ENCODE results near the gene MIXL1. TPM values are rescaled to one million over a fixed set of nuclear protein-coding genes. Genes with fewer than 3 reads are reported as not detected.

MIXL1 gene
- total and polyA plus RNA-seq, 7 experiments from 2014 or later: not detected

- Histone ChIP-seq H3K4me3 (ENCODE audit: low read length) (no peak overlapping the region), H3K27me3 (ENCODE audit: control insufficient read depth in 2 of 2, insufficient read depth in 2 of 2, low read length in 2 of 2) (no peaks in the 10 kb centered on the region), H3K4me1 (ENCODE audit: control insufficient read depth in 2 of 2, insufficient read depth in 2 of 2, low read length in 2 of 2) (no peaks in the 10 kb centered on the region), H3K27ac (ENCODE audit: low read depth, low read length) (no peak overlapping the region), H3K9me3 (ENCODE audit: control insufficient read depth in 2 of 3, low read length in 3 of 3) (no peaks in the 10 kb centered on the region), H3K36me3 (ENCODE audit: control insufficient read depth in 2 of 3, insufficient read depth in 3 of 3, low read length in 3 of 3) (no peaks in the 10 kb centered on the region)
- CTCF ChIA-PET: no interaction called here
- Mint-ChIP-seq H3K27ac (no peak overlapping the region), H3K4me3 (no peak overlapping the region), H3K36me3 (no peaks in the 10 kb centered on the region), H3K27me3 (peaks cover 0 to 9% (median 0%) of the 10 kb centered on the region in 5 donors), H3K9me3 (peaks cover 0 to 2% (median 0%) of the 10 kb centered on the region in 11 donors), H3K4me1 (no peaks in the 10 kb centered on the region)
- ATAC-seq (no peak), DNase-seq (no peak)
- intact Hi-C loops (cut with micrococcal nuclease): no loop called here
- POLR2A ChIA-PET: no interaction called here
Measured at GRCh38 chr1:226210571-226211176, 12.8 kb upstream of the MIXL1 start.

GRCh38 chr1:226211181-226211821 is 12.2 kb upstream of the MIXL1 start:
- Mint-ChIP-seq H3K36me3 (no peaks in the 10 kb centered on the region), H3K27me3 (peaks cover 0 to 14% (median 0%) of the 10 kb centered on the region in 5 donors), H3K27ac (no peak overlapping the region), H3K4me3 (no peak overlapping the region), H3K9me3 (peaks cover 0 to 2% (median 0%) of the 10 kb centered on the region in 11 donors), H3K4me1 (no peaks in the 10 kb centered on the region)
- H3K4me1 ChIP-seq (ENCODE audit: control insufficient read depth in 2 of 2, insufficient read depth in 2 of 2, low read length in 2 of 2): no peaks in the 10 kb centered on the region
- ATAC-seq: no peak
- H3K4me3 ChIP-seq (ENCODE audit: low read length): no peak overlapping the region
- H3K27ac ChIP-seq (ENCODE audit: low read depth, low read length): no peak overlapping the region
- ChIA-PET CTCF (no interaction called here), POLR2A (no interaction called here)
- DNase-seq: no peak
- H3K9me3 ChIP-seq (ENCODE audit: control insufficient read depth in 2 of 3, low read length in 3 of 3): no peaks in the 10 kb centered on the region
- intact Hi-C loops (cut with micrococcal nuclease): no loop called here
- H3K27me3 ChIP-seq (ENCODE audit: control insufficient read depth in 2 of 2, insufficient read depth in 2 of 2, low read length in 2 of 2): no peaks in the 10 kb centered on the region
- H3K36me3 ChIP-seq (ENCODE audit: control insufficient read depth in 2 of 3, insufficient read depth in 3 of 3, low read length in 3 of 3): no peaks in the 10 kb centered on the region

GRCh38 chr1:226212545-226212944 is 10.9 kb upstream of the MIXL1 start:
- no peaks in the 10 kb centered on the region for H3K4me1 ChIP-seq (ENCODE audit: control insufficient read depth in 2 of 2, insufficient read depth in 2 of 2, low read length in 2 of 2)
- H3K27me3 ChIP-seq (ENCODE audit: control insufficient read depth in 2 of 2, insufficient read depth in 2 of 2, low read length in 2 of 2): no peaks in the 10 kb centered on the region
- no peaks in the 10 kb centered on the region for H3K36me3 ChIP-seq (ENCODE audit: control insufficient read depth in 2 of 3, insufficient read depth in 3 of 3, low read length in 3 of 3)
- intact Hi-C loops (cut with micrococcal nuclease): no loop called here
- no peak overlapping the region for H3K4me3 ChIP-seq (ENCODE audit: low read length)
- no peaks in the 10 kb centered on the region for H3K9me3 ChIP-seq (ENCODE audit: control insufficient read depth in 2 of 3, low read length in 3 of 3)
- DNase-seq (no peak), ATAC-seq (peak; percentile 16)
- ChIA-PET POLR2A (interaction anchor here (0.5 kb wide), 1 partner anchor 89 kb away, joined by 3 read pairs; no protein-coding TSS in a partner anchor), CTCF (no interaction called here)
- Mint-ChIP-seq H3K4me3 (no peak overlapping the region), H3K36me3 (no peaks in the 10 kb centered on the region), H3K27me3 (peaks cover 0 to 11% (median 0%) of the 10 kb centered on the region in 5 donors), H3K4me1 (no peaks in the 10 kb centered on the region), H3K27ac (no peak overlapping the region), H3K9me3 (no peaks in the 10 kb centered on the region)
- H3K27ac ChIP-seq (ENCODE audit: low read depth, low read length): no peak overlapping the region

GRCh38 chr1:226215239-226215638 is 8.2 kb upstream of the MIXL1 start:
- Mint-ChIP-seq H3K27me3 (peaks cover 0 to 13% (median 0%) of the 10 kb centered on the region in 5 donors), H3K4me1 (no peaks in the 10 kb centered on the region), H3K9me3 (no peaks in the 10 kb centered on the region), H3K27ac (peak overlapping the region in 1 of 9 donors; percentile 20), H3K36me3 (no peaks in the 10 kb centered on the region), H3K4me3 (no peak overlapping the region)
- intact Hi-C loops (cut with micrococcal nuclease): no loop called here
- Histone ChIP-seq H3K27me3 (ENCODE audit: control insufficient read depth in 2 of 2, insufficient read depth in 2 of 2, low read length in 2 of 2) (no peaks in the 10 kb centered on the region), H3K27ac (ENCODE audit: low read depth, low read length) (no peak overlapping the region), H3K36me3 (ENCODE audit: control insufficient read depth in 2 of 3, insufficient read depth in 3 of 3, low read length in 3 of 3) (no peaks in the 10 kb centered on the region), H3K4me3 (ENCODE audit: low read length) (no peak overlapping the region), H3K4me1 (ENCODE audit: control insufficient read depth in 2 of 2, insufficient read depth in 2 of 2, low read length in 2 of 2) (no peaks in the 10 kb centered on the region), H3K9me3 (ENCODE audit: control insufficient read depth in 2 of 3, low read length in 3 of 3) (no peaks in the 10 kb centered on the region)
- ATAC-seq (no peak), DNase-seq (no peak)
- ChIA-PET CTCF (interaction anchor here (0.7 kb wide), 1 partner anchor 55 kb away, joined by 3 read pairs; no protein-coding TSS in a partner anchor), POLR2A (no interaction called here)

- Mint-ChIP-seq H3K9me3 (no peaks in the 10 kb centered on the region), H3K27me3 (peaks cover 0 to 19% (median 0%) of the 10 kb centered on the region in 5 donors), H3K27ac (no peak overlapping the region), H3K4me3 (no peak overlapping the region), H3K4me1 (no peaks in the 10 kb centered on the region), H3K36me3 (no peaks in the 10 kb centered on the region)
- Histone ChIP-seq H3K36me3 (ENCODE audit: control insufficient read depth in 2 of 3, insufficient read depth in 3 of 3, low read length in 3 of 3) (no peaks in the 10 kb centered on the region), H3K4me1 (ENCODE audit: control insufficient read depth in 2 of 2, insufficient read depth in 2 of 2, low read length in 2 of 2) (no peaks in the 10 kb centered on the region), H3K9me3 (ENCODE audit: control insufficient read depth in 2 of 3, low read length in 3 of 3) (no peaks in the 10 kb centered on the region), H3K27me3 (ENCODE audit: control insufficient read depth in 2 of 2, insufficient read depth in 2 of 2, low read length in 2 of 2) (no peaks in the 10 kb centered on the region), H3K27ac (ENCODE audit: low read depth, low read length) (no peak overlapping the region), H3K4me3 (ENCODE audit: low read length) (no peak overlapping the region)
- POLR2A ChIA-PET: no interaction called here
- ATAC-seq (no peak), DNase-seq (no peak)
- intact Hi-C loops (cut with micrococcal nuclease): no loop called here
- CTCF ChIA-PET: interaction anchor here (0.7 kb wide), 1 partner anchor 56 kb away, joined by 3 read pairs; no protein-coding TSS in a partner anchor
Measured at GRCh38 chr1:226216056-226216455, 7.4 kb upstream of the MIXL1 start.

- Mint-ChIP-seq H3K36me3 (no peaks in the 10 kb centered on the region), H3K4me3 (no peak overlapping the region), H3K27ac (no peak overlapping the region), H3K9me3 (no peaks in the 10 kb centered on the region), H3K4me1 (no peaks in the 10 kb centered on the region), H3K27me3 (peaks cover 4 to 28% (median 5%) of the 10 kb centered on the region in 5 donors)
- Histone ChIP-seq H3K27me3 (ENCODE audit: control insufficient read depth in 2 of 2, insufficient read depth in 2 of 2, low read length in 2 of 2) (no peaks in the 10 kb centered on the region), H3K4me3 (ENCODE audit: low read length) (no peak overlapping the region), H3K4me1 (ENCODE audit: control insufficient read depth in 2 of 2, insufficient read depth in 2 of 2, low read length in 2 of 2) (no peaks in the 10 kb centered on the region), H3K9me3 (ENCODE audit: control insufficient read depth in 2 of 3, low read length in 3 of 3) (no peaks in the 10 kb centered on the region), H3K36me3 (ENCODE audit: control insufficient read depth in 2 of 3, insufficient read depth in 3 of 3, low read length in 3 of 3) (no peaks in the 10 kb centered on the region), H3K27ac (ENCODE audit: low read depth, low read length) (no peak overlapping the region)
- DNase-seq (no peak), ATAC-seq (no peak)
- CTCF ChIA-PET: no interaction called here
- intact Hi-C loops (cut with micrococcal nuclease): no loop called here
- POLR2A ChIA-PET: interaction anchor here (0.6 kb wide), 1 partner anchor 722 kb away, joined by 3 read pairs; no protein-coding TSS in a partner anchor
Measured at GRCh38 chr1:226217273-226217672, 6.2 kb upstream of the MIXL1 start.

Measured in naive thymus-derived CD4-positive, alpha-beta T cell (primary cell).